Neural progenitor cell (in vitro differentiated cells): Measurements from ENCODE around the gene ANKRD11. TPM values are rescaled to one million over a fixed set of nuclear protein-coding genes. Genes with fewer than 3 reads are reported as not detected.

Experiments
- DNase-seq: peaks from one replicate; pipeline ENCODE4 v3.0.0-alpha.2; 2016; ENCODE audit warnings: low spot score
- H2AFZ ChIP-seq: fragments of 200-600 bp; sonication (generic); replicated peaks from 2 replicates; pipeline ENCODE4 v1.6.1; 2016; ENCODE audit warnings: antibody characterized with exemption
- H3F3A ChIP-seq: fragments of 200-600 bp; sonication (generic); 2 replicates; pipeline ENCODE4 v1.6.1; 2016; ENCODE audit warnings: antibody characterized with exemption, low read depth
- H3K27ac ChIP-seq: fragments of 200-600 bp; sonication (generic); 2 replicates; pipeline ENCODE4 v1.5.1; 2016; ENCODE audit warnings: mild to moderate bottlenecking
- H3K27me3 ChIP-seq: fragments of 200-600 bp; sonication (generic); 2 replicates; pipeline ENCODE4 v1.6.1; 2016; ENCODE audit warnings: mild to moderate bottlenecking, moderate library complexity
- H3K36me3 ChIP-seq: fragments of 200-600 bp; sonication (generic); 2 replicates; pipeline ENCODE4 v1.5.1; 2016
- H3K4me1 ChIP-seq: fragments of 200-600 bp; sonication (generic); 2 replicates; pipeline ENCODE4 v1.6.1; 2016; ENCODE audit warnings: mixed run types
- H3K4me2 ChIP-seq: fragments of 200-600 bp; sonication (generic); 2 replicates; pipeline ENCODE4 v1.6.1; 2016
- H3K4me3 ChIP-seq: fragments of 200-600 bp; sonication (generic); 2 replicates; pipeline ENCODE4 v1.5.1; 2016
- H3K79me2 ChIP-seq: fragments of 200-600 bp; sonication (generic); 2 replicates; pipeline ENCODE4 v1.6.1; 2016; ENCODE audit warnings: low read depth
- H3K9ac ChIP-seq: fragments of 200-600 bp; sonication (generic); 2 replicates; pipeline ENCODE4 v1.6.1; 2016
- H3K9me3 ChIP-seq: fragments of 200-600 bp; sonication (generic); 2 replicates; pipeline ENCODE4 v1.5.1; 2016; ENCODE audit warnings: low read depth
- H4K20me1 ChIP-seq: fragments of 200-600 bp; sonication (generic); 2 replicates; pipeline ENCODE4 v1.6.1; 2016; ENCODE audit warnings: low read depth
- H3K27ac Mint-ChIP-seq: 3 replicates; pipeline ENCODE4 v1.8.0; 2021; ENCODE audit warnings: mixed read lengths
- H3K27me3 Mint-ChIP-seq: 2 replicates; pipeline ENCODE4 v1.8.0; 2022; ENCODE audit warnings: low read depth, mild to moderate bottlenecking, inconsistent platforms, moderate library complexity, mixed read lengths; ENCODE audit not compliant: insufficient read depth
- H3K36me3 Mint-ChIP-seq: 3 replicates; pipeline ENCODE4 v1.8.0; 2021; ENCODE audit warnings: mixed read lengths
- H3K4me1 Mint-ChIP-seq: 3 replicates; pipeline ENCODE4 v1.8.0; 2021; ENCODE audit warnings: mixed read lengths
- H3K4me3 Mint-ChIP-seq: 3 replicates; pipeline ENCODE4 v1.8.0; 2021; ENCODE audit warnings: mild to moderate bottlenecking, moderate library complexity, mixed read lengths
- H3K9me3 Mint-ChIP-seq: 3 replicates; pipeline ENCODE4 v1.8.0; 2020; ENCODE audit warnings: mixed read lengths
- EZH2 ChIP-seq: fragments of 200-600 bp; sonication (generic); IDR thresholded peaks from 2 replicates; pipeline ENCODE4 v1.6.1; 2017; ENCODE audit warnings: antibody characterized with exemption, mild to moderate bottlenecking, moderate library complexity
- EZH2phosphoT487 ChIP-seq: fragments of 200-600 bp; sonication (generic); IDR thresholded peaks from 2 replicates; pipeline ENCODE4 v1.6.1; 2017; ENCODE audit warnings: antibody characterized with exemption
- total RNA-seq: library from RNA; depleted of rRNA; stranded (reverse); fragments of >200 nt; gene quantifications from 2 replicates; pipeline ENCODE4 v1.2.3, GENCODE V29; 2015; ENCODE audit warnings: low replicate concordance
- TF ChIP-seq, protein P1 (sequence below): fragments of 200-600 bp; sonication (generic); IDR thresholded peaks from 2 replicates; pipeline ENCODE4 v1.5.1; 2017; ENCODE audit warnings: antibody characterized with exemption, mild to moderate bottlenecking

ANKRD11 gene
- total RNA-seq, 1 donor from 2014 or later = 47.3 TPM

GRCh38 chr16:89275284-89275584, 215.1 kb downstream of the ANKRD11 start:
- Histone ChIP-seq H3K9ac (no peak overlapping the region), H4K20me1 (peaks cover 28% of the 10 kb centered on the region), H3K27ac (no peak overlapping the region), H3K27me3 (no peaks in the 10 kb centered on the region), H3K4me1 (no peaks in the 10 kb centered on the region), H2AFZ (no peak overlapping the region), H3F3A (no peaks in the 10 kb centered on the region), H3K4me3 (no peak overlapping the region), H3K36me3 (no peaks in the 10 kb centered on the region), H3K79me2 (peaks cover 7% of the 10 kb centered on the region), H3K9me3 (no peaks in the 10 kb centered on the region), H3K4me2 (no peak overlapping the region)
- peaks cover 25% of the 10 kb centered on the region for H3K36me3 Mint-ChIP-seq
- TF ChIP-seq, protein P1, sequence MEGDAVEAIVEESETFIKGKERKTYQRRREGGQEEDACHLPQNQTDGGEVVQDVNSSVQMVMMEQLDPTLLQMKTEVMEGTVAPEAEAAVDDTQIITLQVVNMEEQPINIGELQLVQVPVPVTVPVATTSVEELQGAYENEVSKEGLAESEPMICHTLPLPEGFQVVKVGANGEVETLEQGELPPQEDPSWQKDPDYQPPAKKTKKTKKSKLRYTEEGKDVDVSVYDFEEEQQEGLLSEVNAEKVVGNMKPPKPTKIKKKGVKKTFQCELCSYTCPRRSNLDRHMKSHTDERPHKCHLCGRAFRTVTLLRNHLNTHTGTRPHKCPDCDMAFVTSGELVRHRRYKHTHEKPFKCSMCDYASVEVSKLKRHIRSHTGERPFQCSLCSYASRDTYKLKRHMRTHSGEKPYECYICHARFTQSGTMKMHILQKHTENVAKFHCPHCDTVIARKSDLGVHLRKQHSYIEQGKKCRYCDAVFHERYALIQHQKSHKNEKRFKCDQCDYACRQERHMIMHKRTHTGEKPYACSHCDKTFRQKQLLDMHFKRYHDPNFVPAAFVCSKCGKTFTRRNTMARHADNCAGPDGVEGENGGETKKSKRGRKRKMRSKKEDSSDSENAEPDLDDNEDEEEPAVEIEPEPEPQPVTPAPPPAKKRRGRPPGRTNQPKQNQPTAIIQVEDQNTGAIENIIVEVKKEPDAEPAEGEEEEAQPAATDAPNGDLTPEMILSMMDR = no peak
- no peak for TF ChIP-seq EZH2phosphoT487
- no peak for TF ChIP-seq EZH2
- H3K9me3 Mint-ChIP-seq = no peaks in the 10 kb centered on the region
- H3K27ac Mint-ChIP-seq = no peak overlapping the region
- no peak overlapping the region for H3K4me3 Mint-ChIP-seq
- H3K4me1 Mint-ChIP-seq = peaks cover 2% of the 10 kb centered on the region
- peaks cover 9% of the 10 kb centered on the region for H3K27me3 Mint-ChIP-seq
- no peak for DNase-seq

DNA sequence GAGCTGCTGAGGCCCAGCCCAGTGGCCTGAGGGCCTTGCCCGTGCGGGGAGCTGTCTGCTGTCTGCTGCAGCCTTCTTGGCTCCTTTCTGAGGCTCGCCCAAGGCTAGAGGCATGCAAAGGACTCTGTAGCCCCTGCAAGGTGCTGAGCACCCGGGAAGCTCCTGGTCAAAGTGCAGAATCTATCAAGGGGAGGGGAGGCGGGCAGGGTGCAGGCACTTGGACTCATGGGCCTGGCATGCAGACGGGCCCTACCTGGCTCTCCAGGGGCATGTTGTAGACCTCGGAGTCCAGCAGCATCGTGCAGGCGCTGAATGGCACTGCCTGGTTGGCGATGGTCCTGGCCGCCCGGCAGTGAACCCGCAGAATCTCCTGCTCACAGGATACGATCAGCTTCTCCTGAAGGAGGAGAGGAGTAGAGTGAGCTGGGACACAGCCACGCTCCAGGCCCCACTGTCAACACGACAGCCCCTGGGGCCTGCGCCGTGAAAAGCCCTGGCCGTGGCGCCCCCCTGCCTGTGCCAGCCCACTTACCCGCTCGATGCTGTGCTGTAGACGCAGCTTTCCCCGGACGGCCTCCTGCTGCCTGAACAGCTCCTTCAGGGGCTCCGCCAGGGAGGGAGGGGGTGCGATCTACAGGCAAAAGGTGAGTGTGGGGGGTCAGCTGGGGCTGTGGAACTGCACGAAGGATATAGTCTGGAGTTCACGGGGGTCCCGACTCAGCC, 215.6 kb downstream of the ANKRD11 start:
- H3K79me2 ChIP-seq = peaks cover 7% of the 10 kb centered on the region
- peaks cover 25% of the 10 kb centered on the region for H3K36me3 Mint-ChIP-seq
- no peak overlapping the region for H3K27ac ChIP-seq
- H2AFZ ChIP-seq = no peak overlapping the region
- no peaks in the 10 kb centered on the region for H3K4me1 ChIP-seq
- no peaks in the 10 kb centered on the region for H3K36me3 ChIP-seq
- H3K4me2 ChIP-seq = no peak overlapping the region
- H3K4me3 Mint-ChIP-seq = no peak overlapping the region
- TF ChIP-seq EZH2 (no peak), EZH2phosphoT487 (no peak)
- TF ChIP-seq, protein P1 = no peak
- DNase-seq = no peak
- peaks cover 9% of the 10 kb centered on the region for H3K27me3 Mint-ChIP-seq
- H3K27me3 ChIP-seq = no peaks in the 10 kb centered on the region
- no peaks in the 10 kb centered on the region for H3F3A ChIP-seq
- H3K9me3 ChIP-seq = no peaks in the 10 kb centered on the region
- H3K27ac Mint-ChIP-seq = no peak overlapping the region
- peaks cover 2% of the 10 kb centered on the region for H3K4me1 Mint-ChIP-seq
- no peaks in the 10 kb centered on the region for H3K9me3 Mint-ChIP-seq
- H3K4me3 ChIP-seq = no peak overlapping the region
- H3K9ac ChIP-seq = no peak overlapping the region
- H4K20me1 ChIP-seq = peaks cover 28% of the 10 kb centered on the region

DNA sequence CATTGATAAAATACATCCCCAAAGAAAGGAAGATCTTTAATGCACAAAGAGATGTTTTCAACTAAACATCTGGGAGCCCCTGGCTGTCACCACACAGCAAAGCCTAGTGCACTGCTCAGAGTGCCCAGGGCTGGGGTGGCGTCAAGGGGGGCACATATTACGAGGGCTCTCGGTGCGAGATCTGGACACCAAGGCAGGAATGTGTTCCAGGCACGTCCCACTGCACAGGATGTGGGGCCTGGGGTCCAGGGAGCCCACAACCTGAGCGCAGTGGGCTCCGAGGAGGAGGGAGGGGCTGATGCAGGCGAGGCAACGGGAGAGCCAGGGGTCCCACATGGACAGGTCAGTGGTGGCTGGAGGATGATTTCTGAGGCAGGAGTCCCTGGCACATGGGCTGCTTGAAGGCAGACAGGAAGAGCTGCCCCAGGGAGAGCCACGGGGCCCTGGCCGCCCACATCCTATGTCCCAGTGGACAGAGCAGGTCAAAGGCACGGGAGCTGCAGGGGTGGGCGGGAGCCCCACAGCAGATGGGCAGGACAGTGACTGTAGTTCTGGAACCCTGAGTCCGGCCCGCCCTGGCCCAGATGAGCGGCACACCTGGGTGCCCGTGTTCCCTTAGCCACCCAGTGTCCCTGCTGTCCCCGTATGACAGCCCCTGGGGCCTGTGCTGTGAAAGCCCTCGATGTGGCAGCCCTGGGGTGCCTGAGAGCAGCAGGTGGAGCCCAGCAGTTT, 216.5 kb downstream of the ANKRD11 start:
- H3K27me3 ChIP-seq = no peaks in the 10 kb centered on the region
- H3K36me3 ChIP-seq = no peaks in the 10 kb centered on the region
- H3K27me3 Mint-ChIP-seq = peaks cover 9% of the 10 kb centered on the region
- no peak for DNase-seq
- H3F3A ChIP-seq = no peaks in the 10 kb centered on the region
- peak overlapping the region; percentile 13 for H3K4me3 Mint-ChIP-seq
- H3K27ac Mint-ChIP-seq = no peak overlapping the region
- H3K9me3 Mint-ChIP-seq = no peaks in the 10 kb centered on the region
- H3K4me3 ChIP-seq = no peak overlapping the region
- no peak overlapping the region for H3K4me2 ChIP-seq
- peaks cover 28% of the 10 kb centered on the region for H4K20me1 ChIP-seq
- TF ChIP-seq, protein P1 = no peak
- TF ChIP-seq EZH2phosphoT487 = no peak
- TF ChIP-seq EZH2 = no peak
- no peak overlapping the region for H2AFZ ChIP-seq
- no peak overlapping the region for H3K27ac ChIP-seq
- no peak overlapping the region for H3K9ac ChIP-seq
- peaks cover 7% of the 10 kb centered on the region for H3K79me2 ChIP-seq
- H3K36me3 Mint-ChIP-seq = peaks cover 27% of the 10 kb centered on the region
- peaks cover 2% of the 10 kb centered on the region for H3K4me1 Mint-ChIP-seq
- H3K9me3 ChIP-seq = no peaks in the 10 kb centered on the region
- no peaks in the 10 kb centered on the region for H3K4me1 ChIP-seq
